Progenitor cell of endocrine pancreas (in vitro differentiated cells): Measurements from ENCODE around the gene NMNAT3. TPM values are rescaled to one million over a fixed set of nuclear protein-coding genes. Genes with fewer than 3 reads are reported as not detected.
"Not testable (repeated sequence)": the region's sequence is repeated elsewhere in the genome, so short reads cannot be mapped to it uniquely, and the experiment has no call there.

Experiments
- DNase-seq: peaks from one replicate; pipeline ENCODE4 v3.0.0; 2021; ENCODE audit warnings: low spot score; ENCODE audit not compliant: unreplicated experiment
- H3K27ac Mint-ChIP-seq: 2 replicates; pipeline ENCODE4 v1.8.0; 2021; ENCODE audit warnings: mild to moderate bottlenecking, moderate library complexity, mixed read lengths
- H3K27me3 Mint-ChIP-seq: 2 replicates; pipeline ENCODE4 v1.8.0; 2021; ENCODE audit warnings: mixed read lengths
- H3K36me3 Mint-ChIP-seq: 2 replicates; pipeline ENCODE4 v1.8.0; 2022; ENCODE audit warnings: mixed read lengths; ENCODE audit not compliant: insufficient read depth
- H3K4me1 Mint-ChIP-seq: 2 replicates; pipeline ENCODE4 v1.8.0; 2021; ENCODE audit warnings: low read depth, mixed read lengths
- H3K4me3 Mint-ChIP-seq: 2 replicates; pipeline ENCODE4 v1.8.0; 2021; ENCODE audit warnings: low read depth, mild to moderate bottlenecking, moderate library complexity, mixed read lengths
- H3K9me3 Mint-ChIP-seq: 2 replicates; pipeline ENCODE4 v1.8.0; 2021; ENCODE audit warnings: low read depth, mixed read lengths
- CTCF ChIP-seq: fragments of 200-600 bp; sonication (generic); IDR thresholded peaks from one replicate; pipeline ENCODE4 v1.5.0; 2021; ENCODE audit warnings: antibody characterized with exemption, mild to moderate bottlenecking; ENCODE audit not compliant: unreplicated experiment
- total RNA-seq: library from RNA; stranded (reverse); gene quantifications from 2 replicates; pipeline ENCODE4 v1.2.1, GENCODE V29; 2021

Gene NMNAT3
- total RNA-seq, 1 donor from 2014 or later, result 3.5 TPM

GRCh38 chr3:139607257-139608107 lies 70.3 kb downstream of the NMNAT3 start:
- Mint-ChIP-seq H3K27me3 (no peaks in the 10 kb centered on the region), H3K27ac (no peak overlapping the region), H3K9me3 (no peaks in the 10 kb centered on the region), H3K4me1 (no peaks in the 10 kb centered on the region), H3K36me3 (peaks cover 1% of the 10 kb centered on the region), H3K4me3 (no peak overlapping the region)
- TF ChIP-seq CTCF, result no peak
- no peak for DNase-seq

GRCh38 chr3:139602003-139602402 lies 75.8 kb downstream of the NMNAT3 start:
- Mint-ChIP-seq H3K4me1 (no peaks in the 10 kb centered on the region), H3K27ac (no peak overlapping the region), H3K9me3 (no peaks in the 10 kb centered on the region), H3K27me3 (no peaks in the 10 kb centered on the region), H3K36me3 (peaks cover 3% of the 10 kb centered on the region), H3K4me3 (no peak overlapping the region)
- no peak for DNase-seq
- no peak for TF ChIP-seq CTCF

- H3K36me3 Mint-ChIP-seq, result peaks cover 3% of the 10 kb centered on the region
- no peaks in the 10 kb centered on the region for H3K27me3 Mint-ChIP-seq
- H3K9me3 Mint-ChIP-seq, result no peaks in the 10 kb centered on the region
- no peak for TF ChIP-seq CTCF
- H3K4me1 Mint-ChIP-seq, result no peaks in the 10 kb centered on the region
- no peak overlapping the region for H3K4me3 Mint-ChIP-seq
- no peak for DNase-seq
- H3K27ac Mint-ChIP-seq, result no peak overlapping the region
Measured at GRCh38 chr3:139601191-139601961, 76.4 kb downstream of the NMNAT3 start.

GRCh38 chr3:139597947-139598346 lies 79.8 kb downstream of the NMNAT3 start:
- Mint-ChIP-seq H3K27ac (no peak overlapping the region), H3K9me3 (no peaks in the 10 kb centered on the region), H3K4me3 (no peak overlapping the region), H3K4me1 (no peaks in the 10 kb centered on the region), H3K36me3 (peaks cover 2% of the 10 kb centered on the region), H3K27me3 (no peaks in the 10 kb centered on the region)
- TF ChIP-seq CTCF, result no peak
- no peak for DNase-seq

- H3K4me1 Mint-ChIP-seq, DNase-seq, H3K9me3 Mint-ChIP-seq, H3K27ac Mint-ChIP-seq, H3K27me3 Mint-ChIP-seq, H3K36me3 Mint-ChIP-seq: not testable (repeated sequence)
- H3K4me3 Mint-ChIP-seq, result peak overlapping the region; percentile 47
Measured at GRCh38 chr3:139591186-139591585, 86.6 kb downstream of the NMNAT3 start.
